Gastrocnemius medialis (tissue), 4 donors: Measurements from ENCODE around the gene LTK.

Experiments
- CTCF ChIP-seq, 5 experiments: fragments of 450-650 bp in 3 of 5; fragments of 200-600 bp in 2 of 5; sonication (generic) in 2 of 5; IDR thresholded peaks in 4 of 5; conservative IDR thresholded peaks in 1 of 5; 1 replicate in 4 of 5; 2 replicates in 1 of 5; pipeline ENCODE4 v1.5.1; 2016 to 2019; ENCODE audit warnings: antibody characterized with exemption in 5 of 5, mild to moderate bottlenecking in 3 of 5, moderate library complexity in 3 of 5
- POLR2A ChIP-seq, 2 donors: fragments of 450-650 bp; IDR thresholded peaks; one replicate each; pipeline ENCODE4 v1.6.1; 2017; ENCODE audit warnings: antibody characterized with exemption in 2 of 2, mild to moderate bottlenecking in 2 of 2, moderate library complexity in 2 of 2

GRCh38 chr15:41557673-41558399, 44.2 kb upstream of the LTK start:
- TF ChIP-seq CTCF (IDR thresholded peaks at IDR 0.05 in 4 of 5, conservative IDR thresholded peaks at IDR 0.05 in 1 of 5), result peak in 4 of 5 experiments; percentile 33 to 75 (median 52)
- no peak for TF ChIP-seq POLR2A (IDR thresholded peaks at IDR 0.05)
